ENCODE measurements around the gene CAMK1.
"Not testable (repeated sequence)": the region's sequence is repeated elsewhere in the genome, so short reads cannot be mapped to it uniquely, and the experiment has no call there.

Gene CAMK1

DNA sequence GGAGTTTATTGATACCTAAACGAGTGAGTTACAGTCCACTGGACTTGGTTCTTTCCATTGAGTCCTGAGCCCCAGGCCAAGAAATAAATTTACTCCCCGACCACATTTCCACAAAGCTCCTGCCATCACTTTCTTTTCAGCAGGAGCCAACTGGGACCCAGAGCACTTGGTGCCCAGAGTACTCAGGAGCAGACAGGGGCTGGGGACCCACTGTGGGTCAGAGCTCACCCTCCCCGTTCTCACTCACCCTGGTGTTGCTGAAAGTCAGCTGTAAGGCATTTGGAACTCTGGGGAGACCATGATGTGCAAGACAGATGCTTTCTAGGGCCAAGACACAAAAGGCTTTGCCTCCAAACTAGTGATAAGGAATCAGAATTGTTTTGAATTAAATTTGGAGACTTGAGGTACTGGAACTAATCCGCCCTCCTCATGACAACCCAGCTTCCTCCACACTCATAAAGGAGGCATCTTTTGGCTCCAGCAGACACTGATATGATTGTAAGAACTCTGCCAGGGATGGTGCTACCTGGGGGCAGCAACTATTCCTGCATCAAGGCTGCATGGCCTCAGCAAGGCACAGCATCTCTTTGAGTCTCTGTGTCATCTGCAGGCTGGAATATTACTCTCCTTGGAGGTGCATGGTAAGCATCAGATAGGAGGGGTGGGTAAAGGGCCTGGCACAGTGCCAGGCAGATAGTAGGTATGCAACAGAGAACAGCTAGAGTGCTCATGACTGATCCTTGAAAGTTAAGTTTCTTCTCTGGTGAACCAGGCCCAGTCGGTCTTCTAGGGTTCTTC lies 7.3 kb upstream of the CAMK1 start:
- no peak for DNase-seq (ENCODE audit: low spot score)

- not testable (repeated sequence) for DNase-seq (ENCODE audit: low spot score)
These were observed 1.3 kb upstream of the CAMK1 start for GRCh38 chr3:9771007-9771406.

GRCh38 chr3:9770276-9770812 lies 597 bp upstream of the CAMK1 start:
- no peak for DNase-seq (ENCODE audit: low spot score)

DNA sequence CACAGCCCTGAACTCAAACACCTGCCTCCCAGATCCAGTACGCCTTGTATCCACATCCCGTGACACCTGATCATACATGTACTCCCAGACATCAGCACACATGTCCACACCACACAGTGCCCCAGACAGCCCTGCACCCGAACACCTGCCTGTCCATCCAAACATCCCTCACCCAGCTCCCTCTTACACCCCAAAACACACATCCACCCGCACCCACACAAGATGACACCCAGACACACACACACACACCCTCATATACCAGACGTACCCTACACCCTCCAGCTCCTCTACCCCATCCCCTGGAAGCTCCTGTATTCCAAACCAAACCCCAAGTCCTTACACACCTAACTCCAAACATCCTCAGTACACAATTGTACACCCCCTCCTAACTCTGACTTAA lies 735 bp downstream of the CAMK1 start:
- DNase-seq (ENCODE audit: low spot score): no peak

GRCh38 chr3:9768141-9768775 lies 1.5 kb downstream of the CAMK1 start:
- DNase-seq (ENCODE audit: low spot score): no peak

- DNase-seq (ENCODE audit: low spot score): no peak
These were observed 2.3 kb downstream of the CAMK1 start for GRCh38 chr3:9767418-9767817.

DNA sequence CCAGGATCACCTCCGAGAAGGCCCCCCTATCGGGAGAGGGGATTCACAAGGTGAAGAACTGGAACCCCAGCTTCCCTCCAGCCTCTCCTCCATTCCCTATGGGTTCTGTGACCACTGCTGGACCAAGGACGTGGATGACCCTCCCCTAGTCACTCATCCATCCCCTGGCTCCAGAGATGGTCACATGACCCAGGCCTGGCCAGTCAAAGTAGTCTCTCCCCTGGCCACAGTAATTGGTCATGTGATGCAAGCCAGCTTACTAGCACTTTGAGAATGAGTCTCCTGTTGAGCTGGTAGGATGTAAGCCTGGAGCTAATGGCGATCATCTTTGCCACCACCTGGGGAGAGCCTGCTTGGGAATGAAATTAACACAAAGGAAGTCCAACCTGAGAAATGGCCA lies 3.9 kb downstream of the CAMK1 start:
- DNase-seq (ENCODE audit: low spot score): no peak

GRCh38 chr3:9762871-9763270 lies 6.9 kb downstream of the CAMK1 start:
- DNase-seq (ENCODE audit: low spot score): no peak

GRCh38 chr3:9761919-9762318 lies 7.8 kb downstream of the CAMK1 start:
- no peak for DNase-seq (ENCODE audit: low spot score)

- DNase-seq (ENCODE audit: low spot score): no peak
These were observed 8.8 kb downstream of the CAMK1 start for GRCh38 chr3:9760779-9761505.

GRCh38 chr3:9757427-9757826 lies 12.3 kb downstream of the CAMK1 start:
- no peak for DNase-seq (ENCODE audit: low spot score)

DNA sequence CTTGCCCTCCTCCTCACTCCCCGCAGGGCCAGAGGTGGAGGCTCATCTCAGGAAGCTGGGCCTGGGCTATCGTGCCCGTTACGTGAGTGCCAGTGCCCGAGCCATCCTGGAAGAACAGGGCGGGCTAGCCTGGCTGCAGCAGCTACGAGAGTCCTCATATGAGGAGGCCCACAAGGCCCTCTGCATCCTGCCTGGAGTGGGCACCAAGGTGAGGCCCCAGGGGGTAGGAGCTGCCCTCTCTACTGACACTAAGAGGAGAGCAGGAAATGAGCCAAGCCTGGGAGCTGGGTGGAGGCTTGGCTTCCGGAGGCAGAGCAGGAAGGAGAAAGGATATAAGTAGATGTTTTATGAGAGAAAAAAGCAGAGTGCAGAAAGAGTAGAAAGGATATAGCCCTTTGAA lies 15.1 kb downstream of the CAMK1 start:
- no peak for DNase-seq (ENCODE audit: low spot score)

DNA sequence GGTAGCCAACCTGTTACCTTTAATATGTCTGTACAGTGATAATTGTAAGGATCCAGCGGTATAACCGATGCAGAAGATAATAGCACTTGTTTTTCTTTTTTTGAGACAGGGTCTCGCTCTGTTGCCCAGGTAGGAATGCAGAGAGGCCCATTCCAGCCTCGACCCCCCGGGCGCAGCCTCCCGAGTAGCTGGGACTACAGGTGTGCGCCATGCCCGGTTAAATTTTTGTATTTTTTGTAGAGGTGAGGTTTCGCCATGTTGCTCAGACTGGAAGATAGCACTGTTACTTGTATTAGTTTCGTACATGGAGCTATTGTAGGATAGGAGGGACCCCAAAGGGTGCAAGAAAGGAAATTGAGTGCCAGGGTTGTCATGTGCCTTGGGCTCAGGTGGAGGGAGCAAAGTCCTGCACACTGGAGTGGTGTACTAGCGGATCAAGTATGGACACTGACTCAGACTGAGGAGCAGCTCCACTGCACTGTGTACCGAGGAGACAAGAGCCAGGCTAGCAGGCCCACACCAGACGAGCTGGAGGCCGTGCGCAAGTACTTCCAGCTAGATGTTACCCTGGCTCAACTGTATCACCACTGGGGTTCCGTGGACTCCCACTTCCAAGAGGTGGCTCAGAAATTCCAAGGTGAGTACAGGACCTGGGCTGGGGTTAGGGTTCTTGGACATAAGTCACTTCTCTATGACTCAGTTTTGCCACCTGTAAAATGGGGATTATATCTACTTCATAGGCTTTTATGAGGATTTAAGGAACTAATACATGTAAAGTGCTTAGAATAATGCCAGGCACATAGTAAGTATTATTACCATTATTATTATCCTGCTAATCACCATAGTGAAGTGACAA lies 19.0 kb downstream of the CAMK1 start:
- DNase-seq (ENCODE audit: low spot score): no peak

DNA sequence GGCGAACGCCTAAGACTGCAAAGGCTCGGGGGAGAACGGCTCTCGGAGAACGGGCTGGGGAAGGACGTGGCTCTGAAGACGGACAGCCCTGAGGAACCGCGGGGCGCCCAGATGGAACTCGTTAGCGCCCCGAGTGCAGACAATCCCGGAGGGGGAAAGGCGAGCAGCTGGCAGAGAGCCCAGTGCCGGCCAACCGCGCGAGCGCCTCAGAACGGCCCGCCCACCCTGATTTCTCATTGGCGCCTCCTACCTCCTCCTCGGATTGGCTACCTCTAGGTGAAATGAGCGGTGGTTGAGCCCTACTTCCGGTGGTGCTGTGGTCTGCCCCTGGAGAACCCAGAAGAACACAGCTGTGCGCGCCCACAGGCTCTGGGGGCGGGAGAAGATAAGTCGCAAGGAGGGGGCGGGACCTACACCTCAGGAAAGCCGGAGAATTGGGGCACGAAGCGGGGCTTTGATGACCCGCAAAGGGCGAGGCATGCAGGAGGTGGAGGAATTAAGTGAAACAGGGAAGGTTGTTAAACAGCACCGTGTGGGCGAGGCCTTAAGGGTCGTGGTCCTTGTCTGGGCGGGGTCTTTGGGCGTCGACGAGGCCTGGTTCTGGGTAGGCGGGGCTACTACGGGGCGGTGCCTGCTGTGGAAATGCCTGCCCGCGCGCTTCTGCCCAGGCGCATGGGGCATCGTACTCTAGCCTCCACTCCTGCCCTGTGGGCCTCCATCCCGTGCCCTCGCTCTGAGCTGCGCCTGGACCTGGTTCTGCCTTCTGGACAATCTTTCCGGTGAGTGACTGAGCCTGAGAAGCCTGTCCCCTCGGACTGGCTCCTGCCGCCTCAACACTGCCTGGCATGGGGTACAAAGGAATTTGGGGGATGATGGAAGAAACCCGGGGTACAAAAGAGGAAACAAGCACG lies 19.8 kb downstream of the CAMK1 start, which contains the start of gene OGG1:
OGG1 (plus strand) TSS at position 308 of the 911 bp plus-strand sequence; CDS start at position 643, 335 bp downstream.
- DNase-seq (ENCODE audit: low spot score): peak; percentile 99

GRCh38 chr3:9749296-9749644 lies 20.5 kb downstream of the CAMK1 start:
- no peak for DNase-seq (ENCODE audit: low spot score)

DNA sequence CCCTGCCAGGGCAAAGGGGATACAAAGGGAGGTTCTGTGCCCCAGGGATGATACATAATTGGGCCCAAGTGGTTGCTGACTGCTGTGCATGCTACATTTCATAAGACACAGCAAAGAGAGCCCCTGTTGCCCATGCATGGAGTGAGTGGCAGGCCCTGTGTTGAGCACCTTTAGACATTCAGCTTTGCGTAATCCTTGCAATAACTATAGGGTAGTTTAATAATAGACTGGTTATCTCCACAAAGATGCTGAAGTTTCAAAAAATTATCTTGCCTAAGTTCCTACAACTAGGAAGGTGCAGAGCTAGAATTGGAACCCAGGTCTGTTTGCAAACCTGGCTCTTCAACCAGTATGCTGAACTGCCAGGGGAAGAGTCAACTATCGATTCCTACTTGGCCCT lies 21.7 kb downstream of the CAMK1 start:
- no peak for DNase-seq (ENCODE audit: low spot score)

- DNase-seq (ENCODE audit: low spot score): peak; percentile 49
These were observed 22.5 kb downstream of the CAMK1 start for GRCh38 chr3:9747267-9747666.

GRCh38 chr3:9746330-9746729 lies 23.4 kb downstream of the CAMK1 start:
- peak; percentile 58 for DNase-seq (ENCODE audit: low spot score)

DNA sequence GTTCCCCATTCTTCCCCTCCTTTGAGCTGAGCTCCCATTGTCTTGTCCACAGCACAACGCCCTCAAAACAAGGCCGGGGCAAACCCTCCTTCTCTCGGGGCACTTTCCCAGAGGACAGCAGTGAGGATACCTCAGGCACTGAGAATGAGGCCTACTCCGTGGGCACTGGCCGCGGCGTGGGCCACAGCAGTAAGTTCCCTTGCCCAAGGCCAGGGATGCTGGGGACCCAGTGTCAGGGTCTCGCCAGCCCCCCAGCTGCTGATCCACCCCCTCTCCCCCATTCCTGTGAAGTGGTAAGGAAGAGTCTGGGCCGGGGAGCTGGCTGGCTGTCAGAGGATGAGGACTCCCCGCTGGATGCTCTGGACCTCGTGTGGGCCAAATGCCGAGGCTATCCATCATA lies 24.2 kb downstream of the CAMK1 start:
- no peak for DNase-seq (ENCODE audit: low spot score)

- no peak for DNase-seq (ENCODE audit: low spot score)
These were observed 25.6 kb downstream of the CAMK1 start for GRCh38 chr3:9744162-9744561.

DNA sequence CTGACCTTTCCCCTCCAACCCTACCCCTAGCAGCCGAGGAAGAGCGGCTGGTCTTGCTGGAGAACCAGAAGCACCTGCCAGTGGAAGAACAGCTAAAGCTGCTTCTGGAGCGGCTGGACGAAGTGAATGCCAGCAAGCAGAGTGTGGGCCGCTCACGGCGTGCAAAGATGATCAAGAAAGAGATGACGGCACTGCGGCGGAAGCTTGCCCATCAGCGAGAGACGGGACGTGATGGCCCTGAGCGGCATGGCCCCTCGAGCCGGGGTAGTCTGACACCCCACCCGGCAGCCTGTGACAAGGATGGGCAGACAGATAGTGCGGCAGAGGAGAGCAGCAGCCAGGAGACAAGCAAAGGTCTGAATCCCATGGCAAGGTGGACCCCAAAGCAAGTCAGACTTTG lies 26.2 kb downstream of the CAMK1 start:
- DNase-seq (ENCODE audit: low spot score): no peak

Measured in AG08395 (cell line).